RWPE2 (cell line): Measurements from ENCODE around the gene ASF1B.

ENCODE experiments used
- ATAC-seq: fragments of 200-7000 bp; cut with Tn5 transposase; 3 replicates; pipeline ENCODE4 v1.9.1; 2021; ENCODE audit warnings: low read depth
- DNase-seq: peaks from one replicate; pipeline ENCODE4 v3.0.0-alpha.2; 2020; ENCODE audit warnings: low spot score
- H3K27ac ChIP-seq: fragments of 450-650 bp; 2 replicates; pipeline ENCODE4 v1.5.1; 2017; ENCODE audit warnings: mild to moderate bottlenecking; ENCODE audit not compliant: poor library complexity, severe bottlenecking
- H3K27me3 ChIP-seq: fragments of 250-450 bp; sonication (Bioruptor Pico); 2 replicates; pipeline ENCODE4 v1.5.1; 2021; ENCODE audit warnings: mild to moderate bottlenecking, moderate library complexity; ENCODE audit not compliant: insufficient read depth, poor library complexity, severe bottlenecking
- H3K36me3 ChIP-seq: fragments of 250-450 bp; sonication (Bioruptor Pico); 2 replicates; pipeline ENCODE4 v1.5.1; 2020; ENCODE audit warnings: low read depth, mild to moderate bottlenecking, moderate library complexity
- H3K4me1 ChIP-seq: fragments of 250-450 bp; sonication (Bioruptor Pico); 2 replicates; pipeline ENCODE4 v1.5.1; 2021; ENCODE audit warnings: mild to moderate bottlenecking, moderate library complexity; ENCODE audit not compliant: insufficient read depth, poor library complexity, severe bottlenecking
- H3K4me3 ChIP-seq: fragments of 250-450 bp; sonication (Bioruptor Pico); 2 replicates; pipeline ENCODE4 v1.5.1; 2021; ENCODE audit warnings: mild to moderate bottlenecking, moderate library complexity; ENCODE audit not compliant: severe bottlenecking
- H3K9me3 ChIP-seq: fragments of 250-450 bp; sonication (Bioruptor Pico); 2 replicates; pipeline ENCODE4 v1.5.1; 2021; ENCODE audit warnings: mild to moderate bottlenecking, moderate library complexity; ENCODE audit not compliant: severe bottlenecking
- TF ChIP-seq, protein P1 (sequence below): fragments of 450-650 bp; IDR thresholded peaks from one replicate; pipeline ENCODE4 v1.5.1; 2017; ENCODE audit warnings: mild to moderate bottlenecking, moderate library complexity; ENCODE audit not compliant: poor library complexity, severe bottlenecking

The ASF1B gene

DNA sequence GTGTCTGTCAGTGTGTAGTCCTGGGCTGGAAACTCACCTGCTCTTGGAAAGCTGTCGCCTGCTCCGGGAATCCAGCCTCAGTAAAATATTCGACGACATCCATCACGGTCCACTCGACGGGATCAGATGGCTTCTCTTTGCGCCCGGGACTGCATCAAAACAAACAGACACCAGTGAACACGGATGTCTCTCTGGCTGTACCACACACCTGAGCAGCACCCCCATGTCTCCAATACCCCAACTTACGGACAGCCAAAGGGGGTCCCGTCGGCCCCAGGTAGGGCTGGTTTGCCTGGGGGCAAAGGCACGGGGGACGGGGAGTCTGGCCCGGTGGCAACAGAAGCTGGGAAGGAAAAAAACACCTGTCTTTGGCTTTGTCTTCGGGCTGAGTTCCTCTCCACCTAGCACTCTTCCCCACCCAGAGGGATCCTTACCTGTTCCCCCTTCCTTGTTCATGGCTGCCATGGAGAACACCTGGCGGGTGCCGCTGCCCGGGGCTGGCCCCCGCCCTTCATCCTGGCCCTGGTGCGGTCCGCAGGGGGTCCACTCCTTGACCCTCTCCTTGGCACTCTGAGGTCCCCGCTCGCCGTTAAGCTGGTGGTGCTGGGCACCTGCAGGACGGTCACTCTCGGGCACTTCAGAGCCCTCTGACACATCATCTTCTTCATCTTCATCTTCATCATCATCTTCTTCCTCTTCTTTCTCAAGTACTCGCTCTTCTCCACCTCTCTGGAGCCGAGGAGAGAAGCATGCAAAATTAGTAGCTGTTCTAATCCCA, 47.6 kb downstream of the ASF1B start:
- DNase-seq = no peak
- TF ChIP-seq, protein P1, sequence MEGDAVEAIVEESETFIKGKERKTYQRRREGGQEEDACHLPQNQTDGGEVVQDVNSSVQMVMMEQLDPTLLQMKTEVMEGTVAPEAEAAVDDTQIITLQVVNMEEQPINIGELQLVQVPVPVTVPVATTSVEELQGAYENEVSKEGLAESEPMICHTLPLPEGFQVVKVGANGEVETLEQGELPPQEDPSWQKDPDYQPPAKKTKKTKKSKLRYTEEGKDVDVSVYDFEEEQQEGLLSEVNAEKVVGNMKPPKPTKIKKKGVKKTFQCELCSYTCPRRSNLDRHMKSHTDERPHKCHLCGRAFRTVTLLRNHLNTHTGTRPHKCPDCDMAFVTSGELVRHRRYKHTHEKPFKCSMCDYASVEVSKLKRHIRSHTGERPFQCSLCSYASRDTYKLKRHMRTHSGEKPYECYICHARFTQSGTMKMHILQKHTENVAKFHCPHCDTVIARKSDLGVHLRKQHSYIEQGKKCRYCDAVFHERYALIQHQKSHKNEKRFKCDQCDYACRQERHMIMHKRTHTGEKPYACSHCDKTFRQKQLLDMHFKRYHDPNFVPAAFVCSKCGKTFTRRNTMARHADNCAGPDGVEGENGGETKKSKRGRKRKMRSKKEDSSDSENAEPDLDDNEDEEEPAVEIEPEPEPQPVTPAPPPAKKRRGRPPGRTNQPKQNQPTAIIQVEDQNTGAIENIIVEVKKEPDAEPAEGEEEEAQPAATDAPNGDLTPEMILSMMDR = no peak
- no peaks in the 10 kb centered on the region for H3K9me3 ChIP-seq
- H3K4me3 ChIP-seq = peak overlapping the region; percentile 64
- ATAC-seq = no peak
- H3K27me3 ChIP-seq = no peaks in the 10 kb centered on the region
- no peak overlapping the region for H3K27ac ChIP-seq
- peaks cover 20% of the 10 kb centered on the region for H3K36me3 ChIP-seq
- H3K4me1 ChIP-seq = no peaks in the 10 kb centered on the region

DNA sequence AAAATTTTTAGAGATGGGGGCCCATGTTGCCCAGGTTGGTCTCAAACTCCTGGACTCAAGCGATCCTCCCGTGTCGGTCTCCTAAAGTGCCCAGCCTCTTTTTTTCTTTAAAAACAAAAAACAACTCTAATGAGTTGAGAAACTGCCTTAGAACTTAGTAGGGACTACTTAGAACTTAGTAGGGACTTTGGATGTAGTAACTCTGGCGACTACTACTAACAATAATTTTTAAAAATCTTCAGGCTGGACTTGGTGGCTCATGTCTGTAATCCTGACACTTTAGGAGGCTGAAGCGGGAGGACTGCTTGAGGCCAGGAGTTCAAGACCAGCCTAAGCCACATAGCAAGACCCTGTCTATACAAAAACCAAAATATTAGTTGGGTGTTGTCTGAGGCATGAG, 50.3 kb downstream of the ASF1B start:
- Histone ChIP-seq H3K27me3 (no peaks in the 10 kb centered on the region), H3K27ac (no peak overlapping the region), H3K9me3 (no peaks in the 10 kb centered on the region), H3K4me3 (no peak overlapping the region), H3K4me1 (no peaks in the 10 kb centered on the region), H3K36me3 (peaks cover 20% of the 10 kb centered on the region)
- ATAC-seq (no peak), DNase-seq (no peak)
- TF ChIP-seq, protein P1 = no peak

DNA sequence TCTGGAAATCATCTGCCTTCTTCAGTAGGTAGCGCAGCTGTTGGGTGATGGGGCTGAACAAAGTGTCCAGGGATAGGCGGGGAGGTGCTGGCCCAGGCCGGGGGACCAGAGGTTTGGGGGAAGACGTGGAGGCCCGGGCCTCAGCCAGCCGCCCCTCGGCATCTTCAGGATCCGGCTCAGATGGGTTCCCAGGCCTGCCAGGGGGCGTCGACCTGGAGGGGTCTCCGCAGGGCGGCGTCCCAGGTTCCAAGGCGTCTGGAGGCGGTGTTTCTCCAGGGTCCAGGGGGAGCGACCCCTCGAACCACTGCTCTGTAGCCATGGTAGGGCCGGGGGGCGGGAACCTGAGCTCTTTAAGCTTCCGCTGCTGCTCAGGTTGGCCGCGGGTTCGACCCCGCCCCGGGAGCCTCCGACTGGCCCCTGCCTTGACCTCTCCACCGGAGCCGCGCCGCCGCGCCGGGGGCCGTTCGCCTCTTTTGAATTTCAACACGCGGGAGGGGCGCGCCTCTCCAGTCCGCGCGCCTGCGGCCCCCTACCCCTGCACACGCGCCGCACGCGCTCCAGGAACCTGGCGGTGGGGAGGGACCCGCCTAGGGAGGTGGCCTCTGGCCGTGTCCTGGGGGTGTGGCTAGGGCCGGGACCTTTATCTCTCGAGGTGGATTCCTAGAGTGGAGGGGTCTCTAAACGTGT, 50.9 kb downstream of the ASF1B start, which contains the start of gene C19orf67:
Gene C19orf67 (minus strand): TSS at position 475 of the 687 bp plus-strand sequence. CDS start 156 bp downstream, at position 319.
- ATAC-seq = no peak
- H3K4me1 ChIP-seq = no peaks in the 10 kb centered on the region
- no peaks in the 10 kb centered on the region for H3K27me3 ChIP-seq
- H3K9me3 ChIP-seq = no peaks in the 10 kb centered on the region
- no peak within 1 kb of the TSS for H3K27ac ChIP-seq
- peaks cover 20% of the 10 kb centered on the region for H3K36me3 ChIP-seq
- DNase-seq = no peak
- TF ChIP-seq, protein P1 = no peak
- no peak within 1 kb of the TSS for H3K4me3 ChIP-seq

DNA sequence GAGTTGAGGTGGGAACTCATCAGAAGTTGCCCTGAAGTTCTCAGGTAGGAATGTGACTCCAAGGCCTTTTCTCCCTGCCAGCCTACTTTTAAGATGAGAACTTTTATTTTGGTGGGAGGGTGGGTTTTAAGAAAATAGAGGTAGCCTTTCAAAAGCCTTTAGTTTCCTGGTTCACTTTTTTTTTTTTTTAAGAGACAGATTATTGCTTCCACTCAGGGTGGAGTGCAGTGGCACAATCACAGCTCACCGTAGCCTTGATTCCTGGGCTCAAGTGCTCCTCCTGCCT, 53.8 kb downstream of the ASF1B start:
- H3K27me3 ChIP-seq = no peaks in the 10 kb centered on the region
- TF ChIP-seq, protein P1 = no peak
- peak overlapping the region; percentile 62 for H3K4me3 ChIP-seq
- no peaks in the 10 kb centered on the region for H3K9me3 ChIP-seq
- H3K36me3 ChIP-seq = peaks cover 3% of the 10 kb centered on the region
- no peak for DNase-seq
- H3K27ac ChIP-seq = no peak overlapping the region
- no peaks in the 10 kb centered on the region for H3K4me1 ChIP-seq
- ATAC-seq = no peak
